H1 (cell line): ENCODE results near the gene FAM76A. TPM values are rescaled to one million over a fixed set of nuclear protein-coding genes. Genes with fewer than 3 reads are reported as not detected.

Experiments
- CTCF ChIA-PET: fragments of 300-600 bp; sonication (Branson Sonifier 250); formaldehyde crosslinking; loops from one replicate; lab custom pipeline; 2021; ENCODE audit not compliant: partially characterized antibody; lab: Charles Lee
- POLR2A ChIA-PET: fragments of 300-600 bp; sonication (Branson Sonifier 250); formaldehyde crosslinking; loops from one replicate; lab custom pipeline; 2021; ENCODE audit warnings: inconsistent platforms; ENCODE audit not compliant: partially characterized antibody; lab: Charles Lee
- DNase-seq, 2 experiments: peaks; one replicate each; pipeline versions ENCODE4 v3.0.0 to v3.0.0-alpha.2; 2010 to 2022; ENCODE audit warnings: low spot score in 2 of 2, low read depth in 1 of 2, mixed read lengths in 1 of 2
- FAIRE-seq: peaks from 2 replicates; lab custom pipeline; 2011; peaks lifted over from hg19 to GRCh38; lab: Jason Lieb, UNC
- H2AFZ ChIP-seq: 2 replicates; pipeline ENCODE4 v1.8.1; 2012; ENCODE audit warnings: low read length, inconsistent platforms
- H2AK5ac ChIP-seq: 2 replicates; pipeline ENCODE4 v1.6.1; 2013; ENCODE audit warnings: low read depth, low read length
- H2BK120ac ChIP-seq: replicated peaks from 2 replicates; pipeline ENCODE3; 2013; ENCODE audit warnings: low read depth, low read length, inconsistent platforms
- H2BK12ac ChIP-seq: 2 replicates; pipeline ENCODE4 v1.6.1; 2013; ENCODE audit warnings: low read depth, low read length
- H2BK15ac ChIP-seq: 2 replicates; pipeline ENCODE4 v1.6.1; 2013; ENCODE audit warnings: low read length
- H2BK20ac ChIP-seq: 2 replicates; pipeline ENCODE4 v1.6.1; 2013; ENCODE audit warnings: low read length
- H2BK5ac ChIP-seq: 2 replicates; pipeline ENCODE4 v1.6.1; 2013; ENCODE audit warnings: low read depth, low read length
- H3K14ac ChIP-seq: 2 replicates; pipeline ENCODE4 v1.6.1; 2013; ENCODE audit warnings: inconsistent platforms; ENCODE audit not compliant: insufficient read length
- H3K18ac ChIP-seq: 2 replicates; pipeline ENCODE4 v1.6.1; 2013; ENCODE audit warnings: low read length; ENCODE audit errors: extremely low read depth
- H3K23ac ChIP-seq: 2 replicates; pipeline ENCODE4 v1.6.1; 2013; ENCODE audit warnings: inconsistent platforms; ENCODE audit not compliant: insufficient read length
- H3K23me2 ChIP-seq: 2 replicates; pipeline ENCODE4 v1.6.1; 2013; ENCODE audit warnings: low read depth, low read length
- H3K27ac ChIP-seq: 2 replicates; pipeline ENCODE4 v1.6.1; 2011; ENCODE audit warnings: low read depth, low read length, inconsistent platforms
- H3K27me3 ChIP-seq, 4 experiments: replicated peaks in 1 of 4; 1 replicate in 1 of 4; 2 replicates in 3 of 4; pipeline versions ENCODE4 v1.6.1 to v1.8.1; 2011 to 2013; ENCODE audit warnings: low read length in 3 of 4, mild to moderate bottlenecking in 3 of 4, inconsistent platforms in 2 of 4, mixed read lengths in 2 of 4, moderate library complexity in 1 of 4; ENCODE audit not compliant: control insufficient read depth in 3 of 4, insufficient read depth in 3 of 4; ENCODE audit errors: extremely low read depth in 1 of 4
- H3K36me3 ChIP-seq, 4 experiments: 2 replicates each; pipeline versions ENCODE4 v1.6.1 to v1.8.1; 2011 to 2013; ENCODE audit warnings: mild to moderate bottlenecking in 4 of 4, low read length in 3 of 4, moderate library complexity in 2 of 4, control low read depth in 1 of 4, inconsistent platforms in 1 of 4; ENCODE audit not compliant: insufficient read depth in 4 of 4, control insufficient read depth in 2 of 4
- H3K4ac ChIP-seq: replicated peaks from 2 replicates; pipeline ENCODE3; 2013; ENCODE audit warnings: low read length, low read depth, mixed read lengths, inconsistent platforms; ENCODE audit not compliant: insufficient read length
- H3K4me1 ChIP-seq, 4 experiments: replicated peaks in 1 of 4; 1 replicate in 1 of 4; 2 replicates in 3 of 4; pipeline versions ENCODE4 v1.6.1 to v1.8.1; 2011 to 2013; ENCODE audit warnings: low read length in 3 of 4, inconsistent platforms in 2 of 4, mixed read lengths in 1 of 4; ENCODE audit not compliant: insufficient read depth in 4 of 4, control insufficient read depth in 3 of 4
- H3K4me2 ChIP-seq, 2 experiments: 2 replicates each; pipeline versions ENCODE4 v1.6.1 to v1.8.1; 2011 to 2013; ENCODE audit warnings: low read depth in 2 of 2, low read length in 2 of 2, control low read depth in 1 of 2, inconsistent platforms in 1 of 2, mild to moderate bottlenecking in 1 of 2; ENCODE audit not compliant: insufficient read depth in 1 of 2
- H3K4me3 ChIP-seq, 4 experiments: fragments of 200-600, 300-600 bp in 1 of 4; sonication (generic), shearing (Covaris generic), sonication (Bioruptor Twin) in 1 of 4; 2 replicates each; pipeline versions ENCODE4 v1.5.1 to v1.8.1; 2011 to 2016; ENCODE audit warnings: low read length in 4 of 4, low read depth in 3 of 4, control low read depth in 2 of 4, inconsistent platforms in 2 of 4, mild to moderate bottlenecking in 2 of 4, mixed read lengths in 1 of 4, moderate library complexity in 1 of 4; ENCODE audit not compliant: insufficient read depth in 2 of 4; ENCODE audit errors: extremely low read depth in 1 of 4
- H3K56ac ChIP-seq: replicated peaks from 2 replicates; pipeline ENCODE3; 2013; ENCODE audit warnings: low read depth, mild to moderate bottlenecking, mixed read lengths, low read length, inconsistent platforms; ENCODE audit not compliant: insufficient read length
- H3K79me1 ChIP-seq: 2 replicates; pipeline ENCODE4 v1.6.1; 2013; ENCODE audit warnings: low read depth, low read length, control low read depth
- H3K79me2 ChIP-seq, 2 experiments: 2 replicates each; pipeline versions ENCODE4 v1.6.1 to v1.8.1; 2012 to 2013; ENCODE audit warnings: low read length in 2 of 2, mild to moderate bottlenecking in 2 of 2, inconsistent platforms in 1 of 2; ENCODE audit not compliant: insufficient read depth in 2 of 2, control insufficient read depth in 1 of 2
- H3K9ac ChIP-seq, 4 experiments: replicated peaks in 1 of 4; 1 replicate in 1 of 4; 2 replicates in 3 of 4; pipeline versions ENCODE4 v1.6.1 to v1.8.1; 2011 to 2013; ENCODE audit warnings: low read depth in 3 of 4, low read length in 3 of 4, control low read depth in 2 of 4, mild to moderate bottlenecking in 2 of 4, moderate library complexity in 2 of 4, inconsistent platforms in 1 of 4; ENCODE audit errors: extremely low read depth in 1 of 4
- H3K9me3 ChIP-seq, 2 experiments: 2 replicates each; pipeline versions ENCODE4 v1.6.1 to v1.8.1; 2012 to 2013; ENCODE audit warnings: mild to moderate bottlenecking in 2 of 2, moderate library complexity in 2 of 2, control low read depth in 1 of 2, inconsistent platforms in 1 of 2, low read depth in 1 of 2, low read length in 1 of 2, mixed read lengths in 1 of 2; ENCODE audit not compliant: insufficient read depth in 2 of 2
- H4K20me1 ChIP-seq, 2 experiments: replicated peaks in 1 of 2; 2 replicates each; pipeline versions ENCODE3 to v1.8.1; 2011 to 2013; ENCODE audit warnings: inconsistent platforms in 2 of 2, low read length in 2 of 2, mild to moderate bottlenecking in 1 of 2; ENCODE audit not compliant: insufficient read depth in 2 of 2, control insufficient read depth in 1 of 2
- H4K5ac ChIP-seq: 2 replicates; pipeline ENCODE4 v1.6.1; 2013; ENCODE audit warnings: low read length, low read depth, mixed read lengths, inconsistent platforms; ENCODE audit not compliant: insufficient read length
- H4K8ac ChIP-seq: 2 replicates; pipeline ENCODE4 v1.8.0; 2013; ENCODE audit warnings: mild to moderate bottlenecking, moderate library complexity, low read length, inconsistent platforms; ENCODE audit not compliant: insufficient read depth; ENCODE audit errors: extremely low read depth
- H4K91ac ChIP-seq: replicated peaks from 2 replicates; pipeline ENCODE3; 2013; ENCODE audit warnings: low read length, mixed read lengths, inconsistent platforms; ENCODE audit not compliant: insufficient read length
- ATF3 ChIP-seq: IDR thresholded peaks from 2 replicates; pipeline ENCODE4 v1.6.1; 2011; ENCODE audit warnings: low read depth, mild to moderate bottlenecking, low read length; ENCODE audit not compliant: insufficient read depth
- KDM1A ChIP-seq: fragments of 200-600, 300-600 bp; sonication (generic); IDR thresholded peaks from 2 replicates; pipeline ENCODE4 v1.7.1; 2016; ENCODE audit warnings: mild to moderate bottlenecking, low read length, borderline replicate concordance
- KDM5A ChIP-seq: fragments of 200-600 bp; IDR thresholded peaks from 2 replicates; pipeline ENCODE4 v1.7.1; 2012; ENCODE audit warnings: mild to moderate bottlenecking, low read length, inconsistent platforms, mixed read lengths
- POLR2AphosphoS5 ChIP-seq: IDR thresholded peaks from 2 replicates; pipeline ENCODE4 v1.6.1; 2011; ENCODE audit warnings: low read depth, low read length
- RNF2 ChIP-seq: fragments of 200-900, 300-1000 bp; sonication (generic); IDR thresholded peaks from 2 replicates; pipeline ENCODE4 v1.7.1; 2016; ENCODE audit warnings: borderline replicate concordance, low read depth, mild to moderate bottlenecking, antibody characterized with exemption, low read length; ENCODE audit not compliant: poor library complexity, severe bottlenecking; ENCODE audit errors: missing control alignments
- SIN3A ChIP-seq, 2 experiments: IDR thresholded peaks in 1 of 2; conservative IDR thresholded peaks in 1 of 2; 2 replicates each; pipeline ENCODE4 v1.6.1; 2011 to 2012; ENCODE audit warnings: low read length in 2 of 2, improper control_type of control experiment in 1 of 2, low read depth in 1 of 2, mild to moderate bottlenecking in 1 of 2
- SIRT6 ChIP-seq: IDR thresholded peaks from one replicate; pipeline ENCODE4 v1.7.1; 2012; ENCODE audit warnings: low read length, inconsistent platforms
- polyA plus RNA-seq, 7 experiments: library from polyadenylated mRNA; depleted of rRNA in 3 of 7; stranded (reverse) in 5 of 7; unstranded in 2 of 7; fragments of >200 nt in 5 of 7; fragments of 200-250 nt in 2 of 7; gene quantifications; 1 replicate in 5 of 7; 2 replicates in 1 of 7; 4 replicates in 1 of 7; pipeline versions ENCODE4 v1.2.1 to v1.2.3, GENCODE V29; 2011 to 2013; ENCODE audit warnings: missing spikeins in 2 of 7, mixed read lengths in 2 of 7
- total RNA-seq: library from RNA; stranded (reverse); fragmentation: NEBNext Ultra II Directional; extraction: Animal tissue kit (Norgen Biotek cat#: 25700); gene quantifications from 2 replicates; pipeline ENCODE4 v1.2.1, GENCODE V29; 2021

The FAM76A gene
- total and polyA plus RNA-seq, 2 of the 8 experiments (the other 6 are each of a cell fraction or from before 2014, with no cell fraction given): 3.4 to 16.2 TPM

GRCh38 chr1:27787895-27788294, 62.1 kb downstream of the FAM76A start:
- Histone ChIP-seq H3K4ac (no peak overlapping the region), H4K5ac (no peak overlapping the region), H3K23ac (no peak overlapping the region), H3K14ac (no peak overlapping the region), H3K79me2 (no peaks in the 10 kb centered on the region), H4K91ac (no peak overlapping the region), H3K27ac (no peak overlapping the region), H3K4me3 (no peak overlapping the region), H3K27me3 (no peaks in the 10 kb centered on the region), H2AK5ac (no peak overlapping the region), H2BK5ac (no peak overlapping the region), H2AFZ (no peak overlapping the region), H3K56ac (no peak overlapping the region), H3K4me2 (no peak overlapping the region), H4K8ac (no peak overlapping the region), H3K18ac (no peak overlapping the region), H2BK12ac (no peak overlapping the region), H3K4me1 (no peaks in the 10 kb centered on the region), H2BK20ac (no peak overlapping the region), H3K9ac (no peak overlapping the region), H4K20me1 (no peaks in the 10 kb centered on the region), H3K23me2 (no peaks in the 10 kb centered on the region), H3K79me1 (no peaks in the 10 kb centered on the region; the same call in 1 of the 2 replicates), H3K36me3 (peaks cover 0 to 5% (median 0%) of the 10 kb centered on the region in 4 experiments; a peak in 2 of 8 replicates), H3K9me3 (no peaks in the 10 kb centered on the region), H2BK120ac (no peak overlapping the region), H2BK15ac (no peak overlapping the region)
- POLR2A ChIA-PET: interaction anchor here (0.9 kb wide), 1 partner anchor 42 kb away, joined by 3 read pairs; the partner anchor contains the start of gene PPP1R8
- TF ChIP-seq ATF3: no peak
- no peak for TF ChIP-seq SIN3A (conservative IDR thresholded peaks at IDR 0.05 in 1 of 2, IDR thresholded peaks at IDR 0.05 in 1 of 2; ENCODE audit: low read depth in 1 of 2, low read length in 2 of 2)
- TF ChIP-seq POLR2AphosphoS5: no peak
- TF ChIP-seq SIRT6: no peak
- TF ChIP-seq KDM1A: no peak
- TF ChIP-seq RNF2: no peak
- no peak for TF ChIP-seq KDM5A
- CTCF ChIA-PET: interaction anchor here (0.6 kb wide), 1 partner anchor 45 kb away, joined by 3 read pairs; no protein-coding TSS in a partner anchor
- FAIRE-seq: no peak
- no peak for DNase-seq
